GM23338 (cell line): Measurements from ENCODE around the gene SAMD13. TPM values are rescaled to one million over a fixed set of nuclear protein-coding genes. Genes with fewer than 3 reads are reported as not detected.

Experiments used
- ATAC-seq: fragments of 200-7000 bp; cut with Tn5 transposase; 3 replicates; pipeline ENCODE4 v1.9.1; 2020
- DNase-seq: peaks from one replicate; pipeline ENCODE4 v3.0.0-alpha.2; 2015; ENCODE audit warnings: low spot score
- H2AFZ ChIP-seq: fragments of 200-600 bp; sonication (generic); 2 replicates; pipeline ENCODE4 v1.8.0; 2016; ENCODE audit warnings: antibody characterized with exemption, mild to moderate bottlenecking, moderate library complexity
- H3F3A ChIP-seq: fragments of 200-600 bp; sonication (generic); replicated peaks from 2 replicates; pipeline ENCODE4 v1.8.0; 2017; ENCODE audit warnings: antibody characterized with exemption, mixed run types, low read depth
- H3K27ac ChIP-seq: fragments of 200-600 bp; sonication (generic); 2 replicates; pipeline ENCODE4 v1.6.1; 2016; ENCODE audit warnings: low read depth
- H3K27me3 ChIP-seq: fragments of 200-600 bp; sonication (generic); 2 replicates; pipeline ENCODE4 v1.8.0; 2016; ENCODE audit warnings: mild to moderate bottlenecking, mixed run types, moderate library complexity; ENCODE audit not compliant: insufficient read depth
- H3K36me3 ChIP-seq: fragments of 200-600 bp; sonication (generic); 2 replicates; pipeline ENCODE4 v1.8.0; 2016; ENCODE audit warnings: mild to moderate bottlenecking; ENCODE audit not compliant: insufficient read depth
- H3K4me1 ChIP-seq: fragments of 200-600 bp; sonication (generic); 2 replicates; pipeline ENCODE4 v1.8.0; 2016; ENCODE audit warnings: mild to moderate bottlenecking, moderate library complexity; ENCODE audit not compliant: insufficient read depth
- H3K4me2 ChIP-seq: fragments of 200-600 bp; sonication (generic); 2 replicates; pipeline ENCODE4 v1.7.1; 2017; ENCODE audit warnings: mixed run types
- H3K4me3 ChIP-seq: fragments of 200-600 bp; sonication (generic); 2 replicates; pipeline ENCODE4 v1.6.1; 2016; ENCODE audit warnings: mixed run types
- H3K79me2 ChIP-seq: fragments of 200-600 bp; sonication (generic); replicated peaks from 2 replicates; pipeline ENCODE4 v1.8.0; 2017; ENCODE audit warnings: mild to moderate bottlenecking; ENCODE audit not compliant: insufficient read depth
- H3K9me2 ChIP-seq: fragments of 200-600 bp; sonication (generic); 2 replicates; pipeline ENCODE4 v1.8.0; 2017; ENCODE audit not compliant: insufficient read depth
- H4K20me1 ChIP-seq: fragments of 200-600 bp; sonication (generic); replicated peaks from 2 replicates; pipeline ENCODE4 v1.8.0; 2017; ENCODE audit warnings: mild to moderate bottlenecking; ENCODE audit not compliant: insufficient read depth
- H3K27ac Mint-ChIP-seq: 2 replicates; pipeline ENCODE4 v1.8.0; 2020; ENCODE audit warnings: inconsistent platforms, mild to moderate bottlenecking, moderate library complexity, mixed read lengths
- H3K27me3 Mint-ChIP-seq: 3 replicates; pipeline ENCODE4 v1.8.0; 2022; ENCODE audit warnings: low read depth, mild to moderate bottlenecking, moderate library complexity, mixed read lengths, inconsistent platforms; ENCODE audit not compliant: insufficient read depth, poor library complexity
- H3K36me3 Mint-ChIP-seq: 3 replicates; pipeline ENCODE4 v1.8.0; 2021; ENCODE audit warnings: low read depth, mild to moderate bottlenecking, inconsistent platforms, moderate library complexity, mixed read lengths
- H3K4me1 Mint-ChIP-seq: 3 replicates; pipeline ENCODE4 v1.8.0; 2020; ENCODE audit warnings: mild to moderate bottlenecking, inconsistent platforms, mixed read lengths
- H3K4me3 Mint-ChIP-seq: 3 replicates; pipeline ENCODE4 v1.8.0; 2021; ENCODE audit warnings: moderate library complexity, mild to moderate bottlenecking, inconsistent platforms, mixed read lengths
- H3K9me3 Mint-ChIP-seq: 3 replicates; pipeline ENCODE4 v1.8.0; 2020; ENCODE audit warnings: moderate library complexity, mild to moderate bottlenecking, inconsistent platforms, mixed read lengths
- CREB1 ChIP-seq: fragments of 250-450 bp; sonication (Bioruptor Pico); IDR thresholded peaks from 2 replicates; pipeline ENCODE4 v1.5.0; 2020; ENCODE audit warnings: low read depth, mild to moderate bottlenecking, moderate library complexity
- EZH2 ChIP-seq: fragments of 200-600 bp; sonication (generic); IDR thresholded peaks from one replicate; pipeline ENCODE4 v1.8.0; 2017; ENCODE audit warnings: antibody characterized with exemption, mild to moderate bottlenecking, low read depth; ENCODE audit not compliant: unreplicated experiment
- EZH2phosphoT487 ChIP-seq: fragments of 200-600 bp; sonication (generic); IDR thresholded peaks from one replicate; pipeline ENCODE4 v1.8.1; 2018; ENCODE audit warnings: antibody characterized with exemption; ENCODE audit not compliant: unreplicated experiment
- JUNB ChIP-seq: IDR thresholded peaks from one replicate; pipeline ENCODE4 v1.6.1; 2016; ENCODE audit warnings: antibody characterized with exemption; ENCODE audit not compliant: unreplicated experiment
- NANOG ChIP-seq: IDR thresholded peaks from 2 replicates; pipeline ENCODE4 v1.6.1; 2016; ENCODE audit warnings: antibody characterized with exemption, borderline replicate concordance
- POLR2AphosphoS5 ChIP-seq: IDR thresholded peaks from 2 replicates; pipeline ENCODE4 v1.6.1; 2016; ENCODE audit warnings: antibody characterized with exemption, low read depth
- STAT1 ChIP-seq: IDR thresholded peaks from one replicate; pipeline ENCODE4 v1.6.1; 2016; ENCODE audit warnings: antibody characterized with exemption; ENCODE audit not compliant: unreplicated experiment
- ZNF114 ChIP-seq: fragments of 250-450 bp; sonication (Bioruptor Pico); IDR thresholded peaks from 2 replicates; pipeline ENCODE4 v1.5.0; 2020; ENCODE audit warnings: mild to moderate bottlenecking, moderate library complexity
- ZNF331 ChIP-seq: fragments of 250-450 bp; sonication (Bioruptor Pico); IDR thresholded peaks from 2 replicates; pipeline ENCODE4 v1.5.0; 2020; ENCODE audit warnings: low read depth, mild to moderate bottlenecking, moderate library complexity
- polyA plus RNA-seq: library from polyadenylated mRNA; unstranded; fragments of >200 nt; fragmentation: Nextera tagmentation; extraction: Ambion mirVana; gene quantifications from 2 replicates; pipeline ENCODE4 v1.2.1, GENCODE V29; 2016
- total RNA-seq: library from RNA; depleted of rRNA; stranded (reverse); fragments of >200 nt; shearing (Covaris generic); gene quantifications from 2 replicates; pipeline ENCODE4 v1.2.3, GENCODE V29; 2014
- TF ChIP-seq, protein P1 (sequence below): IDR thresholded peaks from one replicate; pipeline ENCODE4 v1.6.1; 2018; ENCODE audit warnings: antibody characterized with exemption; ENCODE audit not compliant: unreplicated experiment
- TF ChIP-seq, protein P2 (sequence below), 2 experiments: fragments of 200-600 bp in 1 of 2; sonication (generic) in 1 of 2; conservative IDR thresholded peaks; 2 replicates each; pipeline versions ENCODE4 v1.5.1 to v1.6.1; 2016 to 2017; ENCODE audit warnings: antibody characterized with exemption in 2 of 2, low read depth in 2 of 2, mild to moderate bottlenecking in 2 of 2, moderate library complexity in 1 of 2
- TF ChIP-seq, protein P3 (sequence below): fragments of 250-450 bp; sonication (Bioruptor Pico); IDR thresholded peaks from 2 replicates; pipeline ENCODE4 v1.5.0; 2020; ENCODE audit warnings: mild to moderate bottlenecking, moderate library complexity
- TF ChIP-seq, protein P4 (sequence below): IDR thresholded peaks from 2 replicates; pipeline ENCODE4 v1.6.1; 2016; ENCODE audit warnings: antibody characterized with exemption

The SAMD13 gene
- total and polyA plus RNA-seq, 2 experiments from 2014 or later, result 2.5 to 3.6 TPM

DNA sequence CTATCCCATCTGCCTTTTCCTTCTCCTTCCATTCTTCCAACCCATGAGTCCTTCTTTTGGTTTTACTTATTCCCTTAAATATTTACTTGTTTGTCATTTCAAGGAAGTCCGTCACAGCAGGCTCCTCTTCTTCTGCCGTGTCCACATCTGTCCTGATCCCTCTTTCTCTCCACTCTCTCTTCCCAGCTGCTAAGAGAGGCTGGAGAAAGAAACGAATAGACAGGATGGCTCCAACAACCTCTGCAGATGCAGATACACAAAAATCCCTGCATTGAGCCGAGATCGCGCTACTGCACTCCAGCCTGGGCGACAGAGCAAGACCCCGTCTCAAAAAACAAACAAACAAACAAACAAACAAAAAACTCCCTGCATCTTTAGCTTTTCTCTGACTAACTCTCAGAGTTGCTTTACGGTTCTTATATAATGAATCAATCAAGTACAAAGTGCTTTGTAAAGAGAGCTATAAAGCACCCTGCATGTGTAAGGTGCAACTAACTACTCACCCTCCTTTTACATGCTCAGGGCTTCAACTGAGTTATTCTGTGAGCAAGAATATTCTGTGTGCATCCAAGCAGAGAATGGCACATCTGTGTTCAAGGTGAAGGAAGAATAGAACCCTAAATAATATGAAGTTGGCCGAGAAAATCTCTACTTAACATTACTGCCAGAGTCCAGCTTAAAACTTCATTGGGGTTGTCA, 3.8 kb upstream of the SAMD13 start:
- Histone ChIP-seq H3K27ac (no peak overlapping the region), H3K9me2 (no peaks in the 10 kb centered on the region)
- TF ChIP-seq, protein P1, sequence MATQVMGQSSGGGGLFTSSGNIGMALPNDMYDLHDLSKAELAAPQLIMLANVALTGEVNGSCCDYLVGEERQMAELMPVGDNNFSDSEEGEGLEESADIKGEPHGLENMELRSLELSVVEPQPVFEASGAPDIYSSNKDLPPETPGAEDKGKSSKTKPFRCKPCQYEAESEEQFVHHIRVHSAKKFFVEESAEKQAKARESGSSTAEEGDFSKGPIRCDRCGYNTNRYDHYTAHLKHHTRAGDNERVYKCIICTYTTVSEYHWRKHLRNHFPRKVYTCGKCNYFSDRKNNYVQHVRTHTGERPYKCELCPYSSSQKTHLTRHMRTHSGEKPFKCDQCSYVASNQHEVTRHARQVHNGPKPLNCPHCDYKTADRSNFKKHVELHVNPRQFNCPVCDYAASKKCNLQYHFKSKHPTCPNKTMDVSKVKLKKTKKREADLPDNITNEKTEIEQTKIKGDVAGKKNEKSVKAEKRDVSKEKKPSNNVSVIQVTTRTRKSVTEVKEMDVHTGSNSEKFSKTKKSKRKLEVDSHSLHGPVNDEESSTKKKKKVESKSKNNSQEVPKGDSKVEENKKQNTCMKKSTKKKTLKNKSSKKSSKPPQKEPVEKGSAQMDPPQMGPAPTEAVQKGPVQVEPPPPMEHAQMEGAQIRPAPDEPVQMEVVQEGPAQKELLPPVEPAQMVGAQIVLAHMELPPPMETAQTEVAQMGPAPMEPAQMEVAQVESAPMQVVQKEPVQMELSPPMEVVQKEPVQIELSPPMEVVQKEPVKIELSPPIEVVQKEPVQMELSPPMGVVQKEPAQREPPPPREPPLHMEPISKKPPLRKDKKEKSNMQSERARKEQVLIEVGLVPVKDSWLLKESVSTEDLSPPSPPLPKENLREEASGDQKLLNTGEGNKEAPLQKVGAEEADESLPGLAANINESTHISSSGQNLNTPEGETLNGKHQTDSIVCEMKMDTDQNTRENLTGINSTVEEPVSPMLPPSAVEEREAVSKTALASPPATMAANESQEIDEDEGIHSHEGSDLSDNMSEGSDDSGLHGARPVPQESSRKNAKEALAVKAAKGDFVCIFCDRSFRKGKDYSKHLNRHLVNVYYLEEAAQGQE, result no peak
- TF ChIP-seq JUNB (no peak), POLR2AphosphoS5 (no peak), STAT1 (no peak), ZNF331 (CRISPR knock-in tag) (no peak), CREB1 (CRISPR knock-in tag) (no peak), EZH2phosphoT487 (no peak), EZH2 (no peak), ZNF114 (CRISPR knock-in tag) (no peak), NANOG (no peak)
- TF ChIP-seq, protein P2, sequence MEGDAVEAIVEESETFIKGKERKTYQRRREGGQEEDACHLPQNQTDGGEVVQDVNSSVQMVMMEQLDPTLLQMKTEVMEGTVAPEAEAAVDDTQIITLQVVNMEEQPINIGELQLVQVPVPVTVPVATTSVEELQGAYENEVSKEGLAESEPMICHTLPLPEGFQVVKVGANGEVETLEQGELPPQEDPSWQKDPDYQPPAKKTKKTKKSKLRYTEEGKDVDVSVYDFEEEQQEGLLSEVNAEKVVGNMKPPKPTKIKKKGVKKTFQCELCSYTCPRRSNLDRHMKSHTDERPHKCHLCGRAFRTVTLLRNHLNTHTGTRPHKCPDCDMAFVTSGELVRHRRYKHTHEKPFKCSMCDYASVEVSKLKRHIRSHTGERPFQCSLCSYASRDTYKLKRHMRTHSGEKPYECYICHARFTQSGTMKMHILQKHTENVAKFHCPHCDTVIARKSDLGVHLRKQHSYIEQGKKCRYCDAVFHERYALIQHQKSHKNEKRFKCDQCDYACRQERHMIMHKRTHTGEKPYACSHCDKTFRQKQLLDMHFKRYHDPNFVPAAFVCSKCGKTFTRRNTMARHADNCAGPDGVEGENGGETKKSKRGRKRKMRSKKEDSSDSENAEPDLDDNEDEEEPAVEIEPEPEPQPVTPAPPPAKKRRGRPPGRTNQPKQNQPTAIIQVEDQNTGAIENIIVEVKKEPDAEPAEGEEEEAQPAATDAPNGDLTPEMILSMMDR (conservative IDR thresholded peaks at IDR 0.05; ENCODE audit: low read depth in 2 of 2), result no peak
- TF ChIP-seq, protein P3, sequence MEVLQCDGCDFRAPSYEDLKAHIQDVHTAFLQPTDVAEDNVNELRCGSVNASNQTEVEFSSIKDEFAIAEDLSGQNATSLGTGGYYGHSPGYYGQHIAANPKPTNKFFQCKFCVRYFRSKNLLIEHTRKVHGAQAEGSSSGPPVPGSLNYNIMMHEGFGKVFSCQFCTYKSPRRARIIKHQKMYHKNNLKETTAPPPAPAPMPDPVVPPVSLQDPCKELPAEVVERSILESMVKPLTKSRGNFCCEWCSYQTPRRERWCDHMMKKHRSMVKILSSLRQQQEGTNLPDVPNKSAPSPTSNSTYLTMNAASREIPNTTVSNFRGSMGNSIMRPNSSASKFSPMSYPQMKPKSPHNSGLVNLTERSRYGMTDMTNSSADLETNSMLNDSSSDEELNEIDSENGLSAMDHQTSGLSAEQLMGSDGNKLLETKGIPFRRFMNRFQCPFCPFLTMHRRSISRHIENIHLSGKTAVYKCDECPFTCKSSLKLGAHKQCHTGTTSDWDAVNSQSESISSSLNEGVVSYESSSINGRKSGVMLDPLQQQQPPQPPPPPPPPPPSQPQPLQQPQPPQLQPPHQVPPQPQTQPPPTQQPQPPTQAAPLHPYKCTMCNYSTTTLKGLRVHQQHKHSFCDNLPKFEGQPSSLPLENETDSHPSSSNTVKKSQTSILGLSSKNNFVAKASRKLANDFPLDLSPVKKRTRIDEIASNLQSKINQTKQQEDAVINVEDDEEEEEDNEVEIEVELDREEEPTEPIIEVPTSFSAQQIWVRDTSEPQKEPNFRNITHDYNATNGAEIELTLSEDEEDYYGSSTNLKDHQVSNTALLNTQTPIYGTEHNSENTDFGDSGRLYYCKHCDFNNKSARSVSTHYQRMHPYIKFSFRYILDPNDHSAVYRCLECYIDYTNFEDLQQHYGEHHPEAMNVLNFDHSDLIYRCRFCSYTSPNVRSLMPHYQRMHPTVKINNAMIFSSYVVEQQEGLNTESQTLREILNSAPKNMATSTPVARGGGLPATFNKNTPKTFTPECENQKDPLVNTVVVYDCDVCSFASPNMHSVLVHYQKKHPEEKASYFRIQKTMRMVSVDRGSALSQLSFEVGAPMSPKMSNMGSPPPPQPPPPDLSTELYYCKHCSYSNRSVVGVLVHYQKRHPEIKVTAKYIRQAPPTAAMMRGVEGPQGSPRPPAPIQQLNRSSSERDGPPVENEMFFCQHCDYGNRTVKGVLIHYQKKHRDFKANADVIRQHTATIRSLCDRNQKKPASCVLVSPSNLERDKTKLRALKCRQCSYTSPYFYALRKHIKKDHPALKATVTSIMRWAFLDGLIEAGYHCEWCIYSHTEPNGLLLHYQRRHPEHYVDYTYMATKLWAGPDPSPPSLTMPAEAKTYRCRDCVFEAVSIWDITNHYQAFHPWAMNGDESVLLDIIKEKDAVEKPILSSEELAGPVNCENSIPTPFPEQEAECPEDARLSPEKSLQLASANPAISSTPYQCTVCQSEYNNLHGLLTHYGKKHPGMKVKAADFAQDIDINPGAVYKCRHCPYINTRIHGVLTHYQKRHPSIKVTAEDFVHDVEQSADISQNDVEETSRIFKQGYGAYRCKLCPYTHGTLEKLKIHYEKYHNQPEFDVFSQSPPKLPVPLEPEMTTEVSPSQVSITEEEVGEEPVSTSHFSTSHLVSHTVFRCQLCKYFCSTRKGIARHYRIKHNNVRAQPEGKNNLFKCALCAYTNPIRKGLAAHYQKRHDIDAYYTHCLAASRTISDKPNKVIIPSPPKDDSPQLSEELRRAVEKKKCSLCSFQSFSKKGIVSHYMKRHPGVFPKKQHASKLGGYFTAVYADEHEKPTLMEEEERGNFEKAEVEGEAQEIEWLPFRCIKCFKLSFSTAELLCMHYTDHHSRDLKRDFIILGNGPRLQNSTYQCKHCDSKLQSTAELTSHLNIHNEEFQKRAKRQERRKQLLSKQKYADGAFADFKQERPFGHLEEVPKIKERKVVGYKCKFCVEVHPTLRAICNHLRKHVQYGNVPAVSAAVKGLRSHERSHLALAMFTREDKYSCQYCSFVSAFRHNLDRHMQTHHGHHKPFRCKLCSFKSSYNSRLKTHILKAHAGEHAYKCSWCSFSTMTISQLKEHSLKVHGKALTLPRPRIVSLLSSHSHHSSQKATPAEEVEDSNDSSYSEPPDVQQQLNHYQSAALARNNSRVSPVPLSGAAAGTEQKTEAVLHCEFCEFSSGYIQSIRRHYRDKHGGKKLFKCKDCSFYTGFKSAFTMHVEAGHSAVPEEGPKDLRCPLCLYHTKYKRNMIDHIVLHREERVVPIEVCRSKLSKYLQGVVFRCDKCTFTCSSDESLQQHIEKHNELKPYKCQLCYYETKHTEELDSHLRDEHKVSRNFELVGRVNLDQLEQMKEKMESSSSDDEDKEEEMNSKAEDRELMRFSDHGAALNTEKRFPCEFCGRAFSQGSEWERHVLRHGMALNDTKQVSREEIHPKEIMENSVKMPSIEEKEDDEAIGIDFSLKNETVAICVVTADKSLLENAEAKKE (CRISPR knock-in tag), result no peak
- TF ChIP-seq, protein P4, sequence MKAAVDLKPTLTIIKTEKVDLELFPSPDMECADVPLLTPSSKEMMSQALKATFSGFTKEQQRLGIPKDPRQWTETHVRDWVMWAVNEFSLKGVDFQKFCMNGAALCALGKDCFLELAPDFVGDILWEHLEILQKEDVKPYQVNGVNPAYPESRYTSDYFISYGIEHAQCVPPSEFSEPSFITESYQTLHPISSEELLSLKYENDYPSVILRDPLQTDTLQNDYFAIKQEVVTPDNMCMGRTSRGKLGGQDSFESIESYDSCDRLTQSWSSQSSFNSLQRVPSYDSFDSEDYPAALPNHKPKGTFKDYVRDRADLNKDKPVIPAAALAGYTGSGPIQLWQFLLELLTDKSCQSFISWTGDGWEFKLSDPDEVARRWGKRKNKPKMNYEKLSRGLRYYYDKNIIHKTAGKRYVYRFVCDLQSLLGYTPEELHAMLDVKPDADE, result no peak

More for the DNA sequence above, 3.8 kb upstream of the SAMD13 start:
- H3K27me3 Mint-ChIP-seq, result peaks cover 2% of the 10 kb centered on the region
- no peak for DNase-seq
- no peaks in the 10 kb centered on the region for H4K20me1 ChIP-seq
- peak overlapping the region; percentile 83 for H3K4me2 ChIP-seq
- no peaks in the 10 kb centered on the region for H3K79me2 ChIP-seq
- peak overlapping the region; percentile 89 for H3K4me3 Mint-ChIP-seq
- H3K36me3 Mint-ChIP-seq, result no peaks in the 10 kb centered on the region; the same call in 1 of the 3 replicates
- no peak for ATAC-seq
- peak overlapping the region; percentile 98 for H2AFZ ChIP-seq
- no peaks in the 10 kb centered on the region for H3K27me3 ChIP-seq
- H3K27ac Mint-ChIP-seq, result no peak overlapping the region
- H3K36me3 ChIP-seq, result no peaks in the 10 kb centered on the region; the same call in 1 of the 2 replicates
- H3K9me3 Mint-ChIP-seq, result no peaks in the 10 kb centered on the region; the same call in 2 of the 3 replicates
- peak overlapping the region; percentile 97 for H3K4me3 ChIP-seq
- H3F3A ChIP-seq, result no peaks in the 10 kb centered on the region
- H3K4me1 ChIP-seq, result peaks cover 31% of the 10 kb centered on the region
- H3K4me1 Mint-ChIP-seq, result peaks cover 29% of the 10 kb centered on the region
